ENCODE data around the gene KIRREL3.

DNA sequence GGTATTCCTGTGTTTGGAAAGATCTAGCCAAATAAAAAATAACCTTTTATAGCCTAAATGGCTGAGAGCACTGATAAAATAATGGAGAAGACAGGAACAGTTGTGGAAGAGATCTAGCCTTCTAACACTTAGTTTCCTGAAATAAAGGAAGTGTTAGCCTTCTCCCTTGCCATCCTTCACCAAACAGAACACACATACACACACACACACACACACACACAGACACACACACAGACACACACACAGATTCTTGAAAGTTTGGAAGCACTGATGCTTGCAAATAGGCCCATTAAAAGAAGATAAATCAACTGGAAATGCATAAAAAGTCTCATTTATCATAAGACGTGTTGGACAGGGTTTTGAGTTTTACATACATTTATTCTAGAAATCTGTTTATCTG, 37.5 kb downstream of the KIRREL3 start:
- TF ChIP-seq CTCF (optimal IDR thresholded peaks at IDR 0.05 in 1 of 3, IDR thresholded peaks at IDR 0.05 in 1 of 3, conservative IDR thresholded peaks at IDR 0.05 in 1 of 3; ENCODE audit: extremely low read depth in 1 of 3, insufficient read depth in 2 of 3, low read length in 3 of 3): no peak
- no peak for TF ChIP-seq EZH2 (IDR thresholded peaks at IDR 0.05; ENCODE audit: low read length)
